Measurements from ENCODE around the gene PLEKHA7.
A peak's percentile ranks its signal among the peaks of the same experiment; 100 is the strongest.

The PLEKHA7 gene

DNA sequence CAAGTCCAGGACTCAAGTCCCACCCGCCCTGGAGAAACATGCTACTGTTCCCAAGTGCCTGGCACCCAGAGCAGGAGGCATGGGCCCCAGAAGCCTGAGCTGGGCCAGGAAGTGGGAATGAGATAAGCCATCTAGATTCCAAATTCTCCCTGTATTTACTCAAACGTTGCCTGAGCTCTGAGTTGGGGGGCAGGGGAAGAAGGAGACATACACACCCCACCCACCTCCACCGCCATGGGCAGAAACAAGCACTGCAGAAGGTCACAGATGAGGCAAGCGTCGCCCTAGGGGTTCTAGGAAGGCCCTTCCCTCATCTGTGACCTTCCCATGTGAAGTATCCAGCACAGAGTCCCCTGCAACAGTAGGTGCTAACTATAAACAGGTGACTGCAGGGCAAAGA is 54.0 kb downstream of the PLEKHA7 start:
- no peak overlapping the region for H3K27ac ChIP-seq
- TF ChIP-seq, protein P1, sequence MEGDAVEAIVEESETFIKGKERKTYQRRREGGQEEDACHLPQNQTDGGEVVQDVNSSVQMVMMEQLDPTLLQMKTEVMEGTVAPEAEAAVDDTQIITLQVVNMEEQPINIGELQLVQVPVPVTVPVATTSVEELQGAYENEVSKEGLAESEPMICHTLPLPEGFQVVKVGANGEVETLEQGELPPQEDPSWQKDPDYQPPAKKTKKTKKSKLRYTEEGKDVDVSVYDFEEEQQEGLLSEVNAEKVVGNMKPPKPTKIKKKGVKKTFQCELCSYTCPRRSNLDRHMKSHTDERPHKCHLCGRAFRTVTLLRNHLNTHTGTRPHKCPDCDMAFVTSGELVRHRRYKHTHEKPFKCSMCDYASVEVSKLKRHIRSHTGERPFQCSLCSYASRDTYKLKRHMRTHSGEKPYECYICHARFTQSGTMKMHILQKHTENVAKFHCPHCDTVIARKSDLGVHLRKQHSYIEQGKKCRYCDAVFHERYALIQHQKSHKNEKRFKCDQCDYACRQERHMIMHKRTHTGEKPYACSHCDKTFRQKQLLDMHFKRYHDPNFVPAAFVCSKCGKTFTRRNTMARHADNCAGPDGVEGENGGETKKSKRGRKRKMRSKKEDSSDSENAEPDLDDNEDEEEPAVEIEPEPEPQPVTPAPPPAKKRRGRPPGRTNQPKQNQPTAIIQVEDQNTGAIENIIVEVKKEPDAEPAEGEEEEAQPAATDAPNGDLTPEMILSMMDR (conservative IDR thresholded peaks at IDR 0.05) = no peak

DNA sequence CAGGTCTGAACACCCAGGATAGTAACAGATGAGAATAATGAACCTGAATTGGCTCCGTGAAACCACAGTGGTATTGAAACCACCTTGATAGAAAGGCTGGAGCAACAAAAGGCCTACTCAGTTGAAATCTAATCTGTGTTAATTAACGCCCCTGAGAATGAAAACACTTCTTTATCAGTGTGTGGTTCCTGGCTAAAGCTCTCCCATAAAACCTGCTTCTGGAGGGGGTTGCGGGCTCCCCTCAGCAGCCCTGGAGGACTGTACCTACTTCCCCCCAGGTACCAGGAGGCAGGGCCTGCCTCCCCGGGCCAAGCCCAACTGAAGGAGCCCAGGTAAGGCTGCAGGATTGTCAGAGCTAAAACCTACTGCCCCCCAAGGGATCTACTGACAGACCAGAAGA is 54.6 kb downstream of the PLEKHA7 start:
- H3K27ac ChIP-seq = no peak overlapping the region
- TF ChIP-seq, protein P1 (conservative IDR thresholded peaks at IDR 0.05) = no peak

DNA sequence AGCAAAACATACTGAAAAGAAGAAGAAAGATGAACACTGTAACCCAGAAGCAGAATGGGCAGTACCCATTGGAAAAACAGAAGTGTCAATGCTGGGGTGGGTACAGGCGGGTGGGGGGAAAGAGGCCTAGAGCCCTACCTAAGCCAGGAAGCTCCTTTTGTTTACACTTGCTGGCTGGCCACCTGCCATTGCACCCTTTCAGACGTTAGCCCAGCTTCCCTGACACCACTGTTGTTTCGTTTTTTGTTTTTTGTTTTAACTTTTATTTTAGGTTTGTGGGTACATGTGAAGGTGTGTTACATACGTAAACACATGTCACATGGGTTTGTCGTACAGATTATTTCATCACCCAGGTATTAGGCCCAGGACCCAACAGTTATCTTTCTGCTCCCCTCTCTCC is 55.4 kb downstream of the PLEKHA7 start:
- TF ChIP-seq, protein P1 (conservative IDR thresholded peaks at IDR 0.05) = no peak
- 0 out of 2 replicates have a peak overlapping the region, but pooled peaks have one; percentile 4 for H3K27ac ChIP-seq

DNA sequence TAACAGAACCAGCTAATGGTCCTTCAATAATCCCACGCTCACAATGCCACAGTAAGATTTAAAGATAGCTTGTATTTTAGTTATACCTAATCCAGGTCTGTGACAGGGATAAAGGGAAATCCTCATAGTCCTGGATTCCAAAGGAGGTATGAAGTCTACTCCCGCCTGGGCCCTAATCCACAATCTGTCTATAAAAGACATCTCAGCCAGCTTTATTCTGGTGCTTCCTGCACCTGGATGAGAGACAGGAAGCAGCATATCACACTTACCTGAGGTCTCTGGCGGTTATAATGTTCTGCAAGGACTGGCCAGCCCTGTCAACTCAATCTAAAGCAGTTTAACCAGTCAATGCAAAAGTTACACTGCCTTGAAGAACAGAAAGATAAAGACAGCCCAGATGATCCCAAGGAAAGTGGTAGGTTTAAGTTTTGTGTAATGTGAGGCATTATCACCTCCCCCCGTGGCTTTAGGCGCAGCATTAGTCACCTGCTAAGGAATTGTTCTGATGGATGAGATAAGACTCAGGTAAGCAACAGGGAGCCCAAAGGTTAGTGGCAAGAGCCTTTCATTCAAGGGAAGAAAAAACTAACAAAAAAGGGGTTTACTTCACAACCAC is 57.6 kb downstream of the PLEKHA7 start:
- no peak overlapping the region; the same call in 1 of the 2 replicates for H3K27ac ChIP-seq
- TF ChIP-seq, protein P1 (conservative IDR thresholded peaks at IDR 0.05) = no peak

DNA sequence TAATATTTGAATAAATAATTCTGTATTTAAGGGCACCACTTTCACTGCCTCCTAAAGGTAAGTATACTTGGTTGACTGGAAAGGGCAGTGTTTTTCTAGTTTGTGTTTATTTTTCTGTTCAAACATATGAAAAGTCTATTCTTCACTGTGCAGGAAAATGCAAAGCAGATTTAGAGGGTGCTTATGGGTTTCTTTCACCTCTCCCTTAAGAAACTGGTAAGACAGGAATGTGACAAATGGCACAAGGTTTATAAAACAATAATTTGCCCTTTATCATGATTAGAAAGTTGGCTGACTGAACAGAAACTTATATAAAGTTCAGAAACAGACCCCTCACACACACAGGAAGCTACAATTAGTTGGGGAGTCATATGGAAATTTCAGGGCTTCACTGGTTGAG is 60.6 kb downstream of the PLEKHA7 start:
- peak overlapping the region; percentile 38 for H3K27ac ChIP-seq
- TF ChIP-seq, protein P1 (conservative IDR thresholded peaks at IDR 0.05) = no peak

DNA sequence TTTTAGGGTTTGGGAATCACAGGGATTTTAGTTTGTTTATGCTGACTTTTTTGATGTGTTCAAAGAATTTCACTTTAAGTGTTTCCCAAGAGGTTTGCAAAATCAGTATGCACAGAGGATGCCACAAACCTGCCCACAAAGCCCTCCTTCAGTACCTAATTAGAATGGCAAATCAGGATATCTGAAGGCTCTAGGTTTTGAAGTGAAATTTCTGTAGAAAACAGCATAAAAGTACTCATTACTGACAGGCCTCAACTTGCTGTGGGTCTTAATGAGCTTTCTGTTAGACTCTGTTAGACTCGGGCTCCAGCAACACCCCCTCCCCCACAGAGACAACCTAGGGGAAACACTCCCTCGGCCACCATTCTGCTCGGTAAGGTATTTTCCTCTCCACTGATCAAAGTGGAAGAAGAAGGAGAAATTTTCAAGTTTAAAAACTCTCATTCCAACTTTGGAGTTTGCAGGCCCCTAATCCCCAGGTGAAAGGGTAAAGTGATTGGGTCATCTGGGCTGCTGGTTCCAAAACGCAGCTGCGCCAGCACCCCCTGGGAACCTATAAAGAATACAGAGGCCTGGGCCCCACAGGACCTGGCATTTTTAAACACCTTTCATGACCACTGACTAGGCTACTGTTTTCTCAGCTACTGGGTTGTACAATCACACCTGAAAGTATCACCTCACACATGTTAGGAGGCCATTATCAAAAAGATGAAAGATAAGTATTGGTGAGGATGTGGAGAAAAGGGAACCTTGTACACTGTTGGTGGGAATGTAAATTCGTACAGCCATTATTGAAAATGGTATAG is 67.5 kb downstream of the PLEKHA7 start:
- TF ChIP-seq, protein P1 (conservative IDR thresholded peaks at IDR 0.05) = no peak
- peak overlapping the region; percentile 3; the same call in 1 of the 2 replicates for H3K27ac ChIP-seq

DNA sequence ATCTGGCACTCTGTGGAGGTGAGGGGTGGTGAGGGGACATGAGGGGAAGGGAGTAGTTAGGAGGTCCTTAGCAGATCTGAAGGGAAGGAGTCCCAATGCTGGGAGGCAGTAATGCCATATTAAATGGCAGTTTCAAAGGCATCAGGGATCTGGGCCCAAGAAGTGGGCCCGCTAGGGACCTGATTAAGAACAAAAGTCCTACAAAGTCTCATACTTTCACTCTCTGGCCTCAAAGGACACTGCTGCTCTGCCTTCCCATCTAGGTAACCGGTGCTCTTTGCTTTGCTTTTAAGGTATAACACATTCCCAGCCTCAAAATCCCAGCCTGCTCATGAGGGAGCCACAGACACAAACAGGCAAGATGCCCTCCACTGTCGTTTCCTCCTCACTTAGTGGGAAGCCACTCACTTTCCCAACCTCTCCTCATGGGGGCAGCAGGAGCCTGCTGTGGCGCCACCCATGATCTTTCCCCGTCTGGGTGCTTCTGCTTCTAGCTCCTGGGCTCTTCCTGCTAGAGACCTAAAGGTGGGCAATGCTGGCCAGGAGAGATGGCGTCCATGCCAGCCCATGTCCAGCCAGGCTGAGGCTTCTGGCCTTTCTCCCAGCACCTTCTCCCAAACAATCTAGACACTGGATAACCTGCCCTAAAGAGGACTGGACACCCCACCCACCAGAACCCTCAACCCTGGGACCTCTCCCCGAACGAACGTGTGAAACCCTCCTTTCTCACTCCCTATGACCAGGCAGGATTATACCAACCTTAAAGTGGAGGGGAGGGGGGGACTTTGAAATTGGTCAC is 68.3 kb downstream of the PLEKHA7 start:
- TF ChIP-seq, protein P1 (conservative IDR thresholded peaks at IDR 0.05) = peak; percentile 93
- peak overlapping the region; percentile 3; the same call in 1 of the 2 replicates for H3K27ac ChIP-seq
